H4 (cell line): ENCODE measurements around the gene KCNK17. TPM values are rescaled to one million over a fixed set of nuclear protein-coding genes. Genes with fewer than 3 reads are reported as not detected.
A peak's percentile ranks its signal among the peaks of the same experiment; 100 is the strongest.

Source experiments
- DNase-seq: peaks from one replicate; pipeline ENCODE4 v3.0.0-alpha.2; 2015; ENCODE audit warnings: low spot score
- total RNA-seq: library from RNA; depleted of rRNA; stranded (reverse); fragments of >200 nt; shearing (Covaris generic); gene quantifications from 2 replicates; pipeline ENCODE4 v1.2.3, GENCODE V29; 2014; rRNA removed

Gene KCNK17
- total RNA-seq, 1 experiment from 2014 or later = not detected

GRCh38 chr6:39268721-39269120 is 45.5 kb downstream of the KCNK17 start:
- DNase-seq = no peak

GRCh38 chr6:39268171-39268570 is 46.0 kb downstream of the KCNK17 start:
- DNase-seq = no peak

- no peak for DNase-seq
Observed at GRCh38 chr6:39266782-39267355, 47.4 kb downstream of the KCNK17 start.

GRCh38 chr6:39266375-39266774 is 47.8 kb downstream of the KCNK17 start:
- no peak for DNase-seq

- peak; percentile 20 for DNase-seq
Observed at GRCh38 chr6:39263303-39264037, 50.7 kb downstream of the KCNK17 start.

- no peak for DNase-seq
Observed at GRCh38 chr6:39261751-39262150, 52.5 kb downstream of the KCNK17 start.

- no peak for DNase-seq
Observed at GRCh38 chr6:39260953-39261352, 53.3 kb downstream of the KCNK17 start.

- DNase-seq = no peak
Observed at GRCh38 chr6:39260456-39260855, 53.8 kb downstream of the KCNK17 start.

- no peak for DNase-seq
Observed at GRCh38 chr6:39256294-39256940, 57.8 kb downstream of the KCNK17 start.

- DNase-seq = no peak
Observed at GRCh38 chr6:39254999-39255535, 59.2 kb downstream of the KCNK17 start.

GRCh38 chr6:39251406-39251805 is 62.8 kb downstream of the KCNK17 start:
- DNase-seq = no peak

GRCh38 chr6:39250507-39250906 is 63.7 kb downstream of the KCNK17 start:
- DNase-seq = no peak

GRCh38 chr6:39249278-39249677 is 64.9 kb downstream of the KCNK17 start:
- DNase-seq = no peak

Other genes starting within 250 kb of the KCNK17 start
- 15.0 and 27.4 TPM in 2 replicates for gene SAYSD1, start 199.2 kb downstream of the KCNK17 start, total RNA-seq
- gene KCNK5, start 84.9 kb downstream of the KCNK17 start, total RNA-seq = 0.58 TPM in 2 replicates
- not detected in 2 replicates for gene KCNK16, start 8.3 kb upstream of the KCNK17 start, total RNA-seq